ENCODE data around the gene RTTN.

DNA sequence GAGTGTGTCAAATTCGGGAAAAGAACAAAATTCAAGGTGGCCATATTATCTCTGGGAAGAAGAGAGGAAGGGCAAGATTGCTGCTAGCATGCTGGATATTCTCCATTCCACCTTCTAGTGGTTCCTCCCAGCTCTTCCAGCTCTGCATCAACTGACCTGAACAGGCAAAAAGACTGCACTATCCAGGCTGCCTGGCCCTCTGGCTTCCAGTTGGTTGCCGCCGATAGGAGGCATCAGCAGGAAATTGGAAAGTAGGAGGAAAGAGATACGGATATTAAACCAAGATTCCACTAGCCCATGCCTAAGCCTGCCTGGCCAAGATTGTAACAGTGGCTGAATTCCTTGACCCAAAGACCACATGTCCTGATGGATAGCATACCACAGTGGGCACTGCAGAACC is 1.7 kb upstream of the RTTN start:
- TF ChIP-seq TP53 (CRISPR knock-in tag; IDR thresholded peaks at IDR 0.05) (no peak), SMAD3 (CRISPR knock-in tag; IDR thresholded peaks at IDR 0.05; ENCODE audit: borderline replicate concordance) (no peak), ZNF396 (CRISPR knock-in tag; IDR thresholded peaks at IDR 0.05; ENCODE audit: borderline replicate concordance) (no peak), ZNF423 (CRISPR knock-in tag; IDR thresholded peaks at IDR 0.05) (no peak), CBFB (CRISPR knock-in tag; IDR thresholded peaks at IDR 0.05; ENCODE audit: low read depth) (no peak)
- TF ChIP-seq, protein P1, sequence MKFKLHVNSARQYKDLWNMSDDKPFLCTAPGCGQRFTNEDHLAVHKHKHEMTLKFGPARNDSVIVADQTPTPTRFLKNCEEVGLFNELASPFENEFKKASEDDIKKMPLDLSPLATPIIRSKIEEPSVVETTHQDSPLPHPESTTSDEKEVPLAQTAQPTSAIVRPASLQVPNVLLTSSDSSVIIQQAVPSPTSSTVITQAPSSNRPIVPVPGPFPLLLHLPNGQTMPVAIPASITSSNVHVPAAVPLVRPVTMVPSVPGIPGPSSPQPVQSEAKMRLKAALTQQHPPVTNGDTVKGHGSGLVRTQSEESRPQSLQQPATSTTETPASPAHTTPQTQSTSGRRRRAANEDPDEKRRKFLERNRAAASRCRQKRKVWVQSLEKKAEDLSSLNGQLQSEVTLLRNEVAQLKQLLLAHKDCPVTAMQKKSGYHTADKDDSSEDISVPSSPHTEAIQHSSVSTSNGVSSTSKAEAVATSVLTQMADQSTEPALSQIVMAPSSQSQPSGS (CRISPR knock-in tag; IDR thresholded peaks at IDR 0.05; ENCODE audit: borderline replicate concordance, low read depth): no peak
- TF ChIP-seq, protein P2, sequence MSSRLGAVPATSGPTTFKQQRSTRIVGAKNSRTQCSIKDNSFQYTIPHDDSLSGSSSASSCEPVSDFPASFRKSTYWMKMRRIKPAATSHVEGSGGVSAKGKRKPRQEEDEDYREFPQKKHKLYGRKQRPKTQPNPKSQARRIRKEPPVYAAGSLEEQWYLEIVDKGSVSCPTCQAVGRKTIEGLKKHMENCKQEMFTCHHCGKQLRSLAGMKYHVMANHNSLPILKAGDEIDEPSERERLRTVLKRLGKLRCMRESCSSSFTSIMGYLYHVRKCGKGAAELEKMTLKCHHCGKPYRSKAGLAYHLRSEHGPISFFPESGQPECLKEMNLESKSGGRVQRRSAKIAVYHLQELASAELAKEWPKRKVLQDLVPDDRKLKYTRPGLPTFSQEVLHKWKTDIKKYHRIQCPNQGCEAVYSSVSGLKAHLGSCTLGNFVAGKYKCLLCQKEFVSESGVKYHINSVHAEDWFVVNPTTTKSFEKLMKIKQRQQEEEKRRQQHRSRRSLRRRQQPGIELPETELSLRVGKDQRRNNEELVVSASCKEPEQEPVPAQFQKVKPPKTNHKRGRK (CRISPR knock-in tag; IDR thresholded peaks at IDR 0.05; ENCODE audit: borderline replicate concordance): no peak
- TF ChIP-seq, protein P3, sequence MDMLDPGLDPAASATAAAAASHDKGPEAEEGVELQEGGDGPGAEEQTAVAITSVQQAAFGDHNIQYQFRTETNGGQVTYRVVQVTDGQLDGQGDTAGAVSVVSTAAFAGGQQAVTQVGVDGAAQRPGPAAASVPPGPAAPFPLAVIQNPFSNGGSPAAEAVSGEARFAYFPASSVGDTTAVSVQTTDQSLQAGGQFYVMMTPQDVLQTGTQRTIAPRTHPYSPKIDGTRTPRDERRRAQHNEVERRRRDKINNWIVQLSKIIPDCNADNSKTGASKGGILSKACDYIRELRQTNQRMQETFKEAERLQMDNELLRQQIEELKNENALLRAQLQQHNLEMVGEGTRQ (CRISPR knock-in tag; IDR thresholded peaks at IDR 0.05): no peak
- TF ChIP-seq, protein P4, sequence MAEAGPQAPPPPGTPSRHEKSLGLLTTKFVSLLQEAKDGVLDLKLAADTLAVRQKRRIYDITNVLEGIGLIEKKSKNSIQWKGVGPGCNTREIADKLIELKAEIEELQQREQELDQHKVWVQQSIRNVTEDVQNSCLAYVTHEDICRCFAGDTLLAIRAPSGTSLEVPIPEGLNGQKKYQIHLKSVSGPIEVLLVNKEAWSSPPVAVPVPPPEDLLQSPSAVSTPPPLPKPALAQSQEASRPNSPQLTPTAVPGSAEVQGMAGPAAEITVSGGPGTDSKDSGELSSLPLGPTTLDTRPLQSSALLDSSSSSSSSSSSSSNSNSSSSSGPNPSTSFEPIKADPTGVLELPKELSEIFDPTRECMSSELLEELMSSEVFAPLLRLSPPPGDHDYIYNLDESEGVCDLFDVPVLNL (CRISPR knock-in tag; IDR thresholded peaks at IDR 0.05; ENCODE audit: borderline replicate concordance, low read depth): no peak
- TF ChIP-seq, protein P5, sequence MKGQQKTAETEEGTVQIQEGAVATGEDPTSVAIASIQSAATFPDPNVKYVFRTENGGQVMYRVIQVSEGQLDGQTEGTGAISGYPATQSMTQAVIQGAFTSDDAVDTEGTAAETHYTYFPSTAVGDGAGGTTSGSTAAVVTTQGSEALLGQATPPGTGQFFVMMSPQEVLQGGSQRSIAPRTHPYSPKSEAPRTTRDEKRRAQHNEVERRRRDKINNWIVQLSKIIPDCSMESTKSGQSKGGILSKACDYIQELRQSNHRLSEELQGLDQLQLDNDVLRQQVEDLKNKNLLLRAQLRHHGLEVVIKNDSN (CRISPR knock-in tag; IDR thresholded peaks at IDR 0.05): no peak
- TF ChIP-seq, protein P6, sequence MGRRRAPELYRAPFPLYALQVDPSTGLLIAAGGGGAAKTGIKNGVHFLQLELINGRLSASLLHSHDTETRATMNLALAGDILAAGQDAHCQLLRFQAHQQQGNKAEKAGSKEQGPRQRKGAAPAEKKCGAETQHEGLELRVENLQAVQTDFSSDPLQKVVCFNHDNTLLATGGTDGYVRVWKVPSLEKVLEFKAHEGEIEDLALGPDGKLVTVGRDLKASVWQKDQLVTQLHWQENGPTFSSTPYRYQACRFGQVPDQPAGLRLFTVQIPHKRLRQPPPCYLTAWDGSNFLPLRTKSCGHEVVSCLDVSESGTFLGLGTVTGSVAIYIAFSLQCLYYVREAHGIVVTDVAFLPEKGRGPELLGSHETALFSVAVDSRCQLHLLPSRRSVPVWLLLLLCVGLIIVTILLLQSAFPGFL (CRISPR knock-in tag; IDR thresholded peaks at IDR 0.05; ENCODE audit: borderline replicate concordance): no peak
- TF ChIP-seq, protein P7, sequence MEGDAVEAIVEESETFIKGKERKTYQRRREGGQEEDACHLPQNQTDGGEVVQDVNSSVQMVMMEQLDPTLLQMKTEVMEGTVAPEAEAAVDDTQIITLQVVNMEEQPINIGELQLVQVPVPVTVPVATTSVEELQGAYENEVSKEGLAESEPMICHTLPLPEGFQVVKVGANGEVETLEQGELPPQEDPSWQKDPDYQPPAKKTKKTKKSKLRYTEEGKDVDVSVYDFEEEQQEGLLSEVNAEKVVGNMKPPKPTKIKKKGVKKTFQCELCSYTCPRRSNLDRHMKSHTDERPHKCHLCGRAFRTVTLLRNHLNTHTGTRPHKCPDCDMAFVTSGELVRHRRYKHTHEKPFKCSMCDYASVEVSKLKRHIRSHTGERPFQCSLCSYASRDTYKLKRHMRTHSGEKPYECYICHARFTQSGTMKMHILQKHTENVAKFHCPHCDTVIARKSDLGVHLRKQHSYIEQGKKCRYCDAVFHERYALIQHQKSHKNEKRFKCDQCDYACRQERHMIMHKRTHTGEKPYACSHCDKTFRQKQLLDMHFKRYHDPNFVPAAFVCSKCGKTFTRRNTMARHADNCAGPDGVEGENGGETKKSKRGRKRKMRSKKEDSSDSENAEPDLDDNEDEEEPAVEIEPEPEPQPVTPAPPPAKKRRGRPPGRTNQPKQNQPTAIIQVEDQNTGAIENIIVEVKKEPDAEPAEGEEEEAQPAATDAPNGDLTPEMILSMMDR (IDR thresholded peaks at IDR 0.05): no peak
- TF ChIP-seq, protein P8, sequence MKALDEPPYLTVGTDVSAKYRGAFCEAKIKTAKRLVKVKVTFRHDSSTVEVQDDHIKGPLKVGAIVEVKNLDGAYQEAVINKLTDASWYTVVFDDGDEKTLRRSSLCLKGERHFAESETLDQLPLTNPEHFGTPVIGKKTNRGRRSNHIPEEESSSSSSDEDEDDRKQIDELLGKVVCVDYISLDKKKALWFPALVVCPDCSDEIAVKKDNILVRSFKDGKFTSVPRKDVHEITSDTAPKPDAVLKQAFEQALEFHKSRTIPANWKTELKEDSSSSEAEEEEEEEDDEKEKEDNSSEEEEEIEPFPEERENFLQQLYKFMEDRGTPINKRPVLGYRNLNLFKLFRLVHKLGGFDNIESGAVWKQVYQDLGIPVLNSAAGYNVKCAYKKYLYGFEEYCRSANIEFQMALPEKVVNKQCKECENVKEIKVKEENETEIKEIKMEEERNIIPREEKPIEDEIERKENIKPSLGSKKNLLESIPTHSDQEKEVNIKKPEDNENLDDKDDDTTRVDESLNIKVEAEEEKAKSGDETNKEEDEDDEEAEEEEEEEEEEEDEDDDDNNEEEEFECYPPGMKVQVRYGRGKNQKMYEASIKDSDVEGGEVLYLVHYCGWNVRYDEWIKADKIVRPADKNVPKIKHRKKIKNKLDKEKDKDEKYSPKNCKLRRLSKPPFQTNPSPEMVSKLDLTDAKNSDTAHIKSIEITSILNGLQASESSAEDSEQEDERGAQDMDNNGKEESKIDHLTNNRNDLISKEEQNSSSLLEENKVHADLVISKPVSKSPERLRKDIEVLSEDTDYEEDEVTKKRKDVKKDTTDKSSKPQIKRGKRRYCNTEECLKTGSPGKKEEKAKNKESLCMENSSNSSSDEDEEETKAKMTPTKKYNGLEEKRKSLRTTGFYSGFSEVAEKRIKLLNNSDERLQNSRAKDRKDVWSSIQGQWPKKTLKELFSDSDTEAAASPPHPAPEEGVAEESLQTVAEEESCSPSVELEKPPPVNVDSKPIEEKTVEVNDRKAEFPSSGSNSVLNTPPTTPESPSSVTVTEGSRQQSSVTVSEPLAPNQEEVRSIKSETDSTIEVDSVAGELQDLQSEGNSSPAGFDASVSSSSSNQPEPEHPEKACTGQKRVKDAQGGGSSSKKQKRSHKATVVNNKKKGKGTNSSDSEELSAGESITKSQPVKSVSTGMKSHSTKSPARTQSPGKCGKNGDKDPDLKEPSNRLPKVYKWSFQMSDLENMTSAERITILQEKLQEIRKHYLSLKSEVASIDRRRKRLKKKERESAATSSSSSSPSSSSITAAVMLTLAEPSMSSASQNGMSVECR (CRISPR knock-in tag; IDR thresholded peaks at IDR 0.05; ENCODE audit: borderline replicate concordance): no peak
